Endothelial cell of umbilical vein (primary cell): ENCODE results near the gene ARHGEF1. TPM values are rescaled to one million over a fixed set of nuclear protein-coding genes. Genes with fewer than 3 reads are reported as not detected.

Experiments
- BruUV-seq: library from RNA; stranded (reverse); fragments of 400-500 nt; replicated peaks from 2 replicates; lab custom pipeline; 2021; lab: Mats Ljungman, UMichigan
- CTCF ChIA-PET: fragments of 300-600, 350-600 bp; sonication (Branson Sonifier 250); formaldehyde crosslinking; loops from one replicate; lab custom pipeline; 2021; ENCODE audit warnings: antibody characterized with exemption, inconsistent platforms; lab: Charles Lee
- POLR2A ChIA-PET: fragments of 300-600, 350-600 bp; sonication (Branson Sonifier 250); formaldehyde crosslinking; loops from one replicate; lab custom pipeline; 2021; ENCODE audit warnings: antibody characterized with exemption, inconsistent platforms; lab: Charles Lee
- DNase-seq: peaks from one replicate; pipeline ENCODE4 v3.0.0-alpha.2; 2011; ENCODE audit warnings: low read depth, low spot score
- FAIRE-seq: peaks from 2 replicates; lab custom pipeline; 2011; peaks lifted over from hg19 to GRCh38; lab: Jason Lieb, UNC
- H2AFZ ChIP-seq: 2 replicates; pipeline ENCODE4 v1.6.0; 2012; ENCODE audit warnings: low read depth, low read length, control low read depth, inconsistent platforms
- H3K27ac ChIP-seq: 2 replicates; pipeline ENCODE4 v1.5.1; 2011; ENCODE audit warnings: low read depth, mild to moderate bottlenecking, control low read depth, low read length, moderate library complexity; ENCODE audit not compliant: insufficient read depth
- H3K27me3 ChIP-seq, 2 experiments: 2 replicates each; pipeline versions ENCODE4 v1.6.0 to v1.6.1; 2011; ENCODE audit warnings: low read length in 2 of 2, mixed read lengths in 1 of 2; ENCODE audit not compliant: control insufficient read depth in 2 of 2, insufficient read depth in 2 of 2
- H3K36me3 ChIP-seq, 2 experiments: 2 replicates in 1 of 2; 3 replicates in 1 of 2; pipeline ENCODE4 v1.5.1; 2011; ENCODE audit warnings: low read length in 2 of 2, mild to moderate bottlenecking in 1 of 2, moderate library complexity in 1 of 2; ENCODE audit not compliant: control insufficient read depth in 2 of 2, insufficient read depth in 2 of 2; ENCODE audit errors: extremely low read depth in 1 of 2
- H3K4me1 ChIP-seq: 3 replicates; pipeline ENCODE4 v1.5.1; 2011; ENCODE audit warnings: mild to moderate bottlenecking, low read length; ENCODE audit not compliant: control insufficient read depth, insufficient read depth; ENCODE audit errors: extremely low read depth
- H3K4me2 ChIP-seq: 2 replicates; pipeline ENCODE4 v1.6.1; 2011; ENCODE audit warnings: low read length, control low read depth, mixed read lengths; ENCODE audit not compliant: insufficient read depth
- H3K4me3 ChIP-seq, 3 experiments: fragments of 200-600 bp in 1 of 3; sonication (generic), shearing (Covaris generic) in 1 of 3; replicated peaks in 1 of 3; 2 replicates each; pipeline ENCODE4 v1.5.1; 2011 to 2016; ENCODE audit warnings: control low read depth in 3 of 3, low read length in 3 of 3, mild to moderate bottlenecking in 2 of 3, inconsistent platforms in 1 of 3, low read depth in 1 of 3, moderate library complexity in 1 of 3; ENCODE audit not compliant: insufficient read depth in 1 of 3
- H3K79me2 ChIP-seq: 2 replicates; pipeline ENCODE4 v1.6.0; 2012; ENCODE audit warnings: low read length, inconsistent platforms; ENCODE audit not compliant: control insufficient read depth, insufficient read depth
- H3K9ac ChIP-seq: replicated peaks from 2 replicates; pipeline ENCODE3; 2011; ENCODE audit warnings: low read length, control low read depth; ENCODE audit not compliant: insufficient read depth; ENCODE audit errors: extremely low read depth
- H3K9me1 ChIP-seq: replicated peaks from 3 replicates; pipeline ENCODE4 v1.6.0; 2011; ENCODE audit warnings: mild to moderate bottlenecking, low read length; ENCODE audit not compliant: control insufficient read depth, insufficient read depth; ENCODE audit errors: extremely low read depth
- H3K9me3 ChIP-seq: replicated peaks from 2 replicates; pipeline ENCODE4 v1.5.1; 2012; ENCODE audit warnings: low read length, inconsistent platforms; ENCODE audit not compliant: control insufficient read depth, insufficient read depth
- H4K20me1 ChIP-seq: replicated peaks from 2 replicates; pipeline ENCODE3; 2011; ENCODE audit warnings: mild to moderate bottlenecking, low read length; ENCODE audit not compliant: control insufficient read depth, insufficient read depth; ENCODE audit errors: extremely low read depth
- CTCF ChIP-seq, 2 donors: IDR thresholded peaks; 1 replicate in 1 of 2; 2 replicates in 1 of 2; pipeline ENCODE4 v1.5.1; 2011; ENCODE audit warnings: low read length in 2 of 2, mild to moderate bottlenecking in 2 of 2, moderate library complexity in 2 of 2, control low read depth in 1 of 2, inconsistent platforms in 1 of 2, low read depth in 1 of 2; ENCODE audit not compliant: insufficient read depth in 1 of 2; ENCODE audit errors: extremely low read depth in 1 of 2
- EZH2 ChIP-seq: IDR thresholded peaks from 2 replicates; pipeline ENCODE4 v1.6.1; 2012; ENCODE audit warnings: borderline replicate concordance, low read depth, mild to moderate bottlenecking, moderate library complexity, low read length, inconsistent platforms; ENCODE audit not compliant: severe bottlenecking
- FOS ChIP-seq: IDR thresholded peaks from 2 replicates; pipeline ENCODE4 v1.6.1; 2011; ENCODE audit warnings: mild to moderate bottlenecking, low read length, moderate library complexity, borderline replicate concordance; ENCODE audit not compliant: insufficient read depth
- GATA2 ChIP-seq: IDR thresholded peaks from 2 replicates; pipeline ENCODE4 v1.7.0; 2011; ENCODE audit warnings: low read depth, mild to moderate bottlenecking, moderate library complexity, mixed read lengths, low read length; ENCODE audit not compliant: insufficient read length, insufficient read depth
- JUN ChIP-seq: IDR thresholded peaks from 2 replicates; pipeline ENCODE4 v1.6.1; 2011; ENCODE audit warnings: borderline replicate concordance, low read depth; ENCODE audit not compliant: insufficient read length, insufficient read depth
- MAX ChIP-seq: IDR thresholded peaks from 2 replicates; pipeline ENCODE4 v1.6.1; 2011; ENCODE audit not compliant: insufficient read depth, insufficient read length
- MYC ChIP-seq: IDR thresholded peaks from one replicate; pipeline ENCODE4 v1.6.1; 2011; ENCODE audit warnings: mild to moderate bottlenecking, low read depth, low read length
- POLR2A ChIP-seq: IDR thresholded peaks from 2 replicates; pipeline ENCODE4 v1.6.1; 2012; ENCODE audit warnings: low read depth, mild to moderate bottlenecking, control low read depth, low read length
- POLR2AphosphoS5 ChIP-seq: IDR thresholded peaks from 2 replicates; pipeline ENCODE4 v1.6.1; 2012; ENCODE audit warnings: low read depth, mild to moderate bottlenecking, control low read depth, low read length, moderate library complexity; ENCODE audit not compliant: insufficient read depth
- dilution Hi-C: fragments of 300-500 bp; cut with MboI; formaldehyde crosslinking; loops from one replicate; pipeline ENCODE4 v1.15.0; 2019; ENCODE audit warnings: low sequenced_read_pairs; ENCODE audit not compliant: extremely low pct_ligation_motif_present
- intact Hi-C: fragments of 100-400 bp; cut with micrococcal nuclease; formaldehyde crosslinking; loops from one replicate; pipeline ENCODE4 v1.10.0; 2022
- polyA plus RNA-seq, 4 experiments: library from polyadenylated mRNA; depleted of rRNA in 3 of 4; stranded (reverse) in 3 of 4; unstranded in 1 of 4; fragments of >200 nt; gene quantifications; 2 replicates each; pipeline versions ENCODE4 v1.2.1 to v1.2.3, GENCODE V29; 2011 to 2012; ENCODE audit warnings: missing spikeins in 1 of 4
- total RNA-seq: library from RNA; stranded (reverse); gene quantifications from 2 replicates; pipeline ENCODE4 v1.2.3, GENCODE V29; 2021

ARHGEF1 gene
- total and polyA plus RNA-seq, 2 donors (not counting 3 experiments of a cell fraction or from before 2014, with no cell fraction given): 65.4 to 123 TPM

GRCh38 chr19:41886761-41887710 lies 4.1 kb downstream of the ARHGEF1 start:
- BruUV-seq: no TSS peak
- TF ChIP-seq MAX (no peak), POLR2A (no peak), CTCF (IDR thresholded peaks at IDR 0.05; ENCODE audit: extremely low read depth in 1 of 2, insufficient read depth in 1 of 2, low read depth in 1 of 2, low read length in 2 of 2) (no peak), EZH2 (no peak), FOS (no peak), JUN (no peak), MYC (no peak), POLR2AphosphoS5 (no peak), GATA2 (no peak)
- no peaks in the 10 kb centered on the region for H3K9me3 ChIP-seq
- POLR2A ChIA-PET: no interaction called here
- no peaks in the 10 kb centered on the region for H4K20me1 ChIP-seq
- CTCF ChIA-PET: interaction anchor here (0.9 to 1.2 kb wide), 2 partner anchors 8 to 14 kb away, joined by 3 read pairs; no protein-coding TSS in a partner anchor
- no peak overlapping the region for H3K27ac ChIP-seq
- no peak overlapping the region for H3K4me3 ChIP-seq
- H3K79me2 ChIP-seq: peaks cover 24% of the 10 kb centered on the region
- intact Hi-C loops (no loop called here), dilution Hi-C loops (no loop called here)
- no peak overlapping the region for H2AFZ ChIP-seq
- no peaks in the 10 kb centered on the region for H3K9me1 ChIP-seq
- peaks cover 4 to 7% of the 10 kb centered on the region in 2 experiments for H3K36me3 ChIP-seq
- no peak for FAIRE-seq
- no peak overlapping the region for H3K9ac ChIP-seq
- H3K4me1 ChIP-seq: peaks cover 19% of the 10 kb centered on the region
- no peak for DNase-seq
- no peak overlapping the region for H3K4me2 ChIP-seq
- no peaks in the 10 kb centered on the region for H3K27me3 ChIP-seq
